PC-9 (cell line): ENCODE results near the gene NTNG2. TPM values are rescaled to one million over a fixed set of nuclear protein-coding genes. Genes with fewer than 3 reads are reported as not detected.

Experiments
- Bru-seq: library from RNA; stranded (reverse); fragments of 400-500 nt; gene quantifications from one replicate; lab custom pipeline; 2021; lab: Mats Ljungman, UMichigan
- BruChase-seq, 2 experiments: library from RNA; stranded (reverse); fragments of 400-500 nt; gene quantifications; one replicate each; lab custom pipeline; 2021; lab: Mats Ljungman, UMichigan
- BruUV-seq: library from RNA; stranded (reverse); fragments of 400-500 nt; replicated peaks from 2 replicates; lab custom pipeline; 2021; lab: Mats Ljungman, UMichigan
- CTCF ChIA-PET: fragments of 300-600 bp; sonication (Branson Sonifier 250); formaldehyde crosslinking; loops from one replicate; lab custom pipeline; 2022; ENCODE audit warnings: antibody characterized with exemption; lab: Charles Lee
- POLR2A ChIA-PET: fragments of 300-600 bp; sonication (Branson Sonifier 250); formaldehyde crosslinking; loops from one replicate; lab custom pipeline; 2022; ENCODE audit warnings: antibody characterized with exemption; ENCODE audit not compliant: unreplicated experiment; lab: Charles Lee
- DNase-seq, 2 experiments: peaks; one replicate each; pipeline versions ENCODE4 v3.0.0 to v3.0.0-alpha.2; 2015 to 2022; ENCODE audit warnings: mixed read lengths in 1 of 2
- H2AFZ ChIP-seq: fragments of 200-600 bp; sonication (generic); 2 replicates; pipeline ENCODE4 v1.8.1; 2017; ENCODE audit warnings: antibody characterized with exemption
- H3F3A ChIP-seq: fragments of 200-600 bp; sonication (generic); 2 replicates; pipeline ENCODE4 v1.8.1; 2017; ENCODE audit warnings: antibody characterized with exemption, mild to moderate bottlenecking, low read depth; ENCODE audit not compliant: insufficient read depth
- H3K27ac ChIP-seq: fragments of 200-600 bp; sonication (generic); 2 replicates; pipeline ENCODE4 v1.6.1; 2016; ENCODE audit warnings: mixed run types
- H3K27me3 ChIP-seq: fragments of 200-600 bp; sonication (generic); 2 replicates; pipeline ENCODE4 v1.6.1; 2016; ENCODE audit warnings: low read depth, mixed run types; ENCODE audit not compliant: insufficient read depth
- H3K36me3 ChIP-seq: fragments of 200-600 bp; sonication (generic); 2 replicates; pipeline ENCODE4 v1.6.1; 2016; ENCODE audit warnings: low read depth, mixed run types
- H3K4me1 ChIP-seq: fragments of 200-600 bp; sonication (generic); replicated peaks from 2 replicates; pipeline ENCODE4 v1.6.1; 2016; ENCODE audit warnings: mixed run types; ENCODE audit not compliant: insufficient read depth
- H3K4me2 ChIP-seq: fragments of 200-600 bp; sonication (generic); 2 replicates; pipeline ENCODE4 v1.6.1; 2017; ENCODE audit warnings: mixed run types
- H3K4me3 ChIP-seq: fragments of 200-600 bp; sonication (generic); 2 replicates; pipeline ENCODE4 v1.6.1; 2016; ENCODE audit warnings: mixed run types
- H3K79me2 ChIP-seq: fragments of 200-600 bp; sonication (generic); 2 replicates; pipeline ENCODE4 v1.6.1; 2017; ENCODE audit warnings: low read depth, mixed run types
- H3K9me2 ChIP-seq: fragments of 200-600 bp; sonication (generic); 2 replicates; pipeline ENCODE4 v1.8.1; 2017; ENCODE audit warnings: mild to moderate bottlenecking; ENCODE audit not compliant: insufficient read depth
- H3K9me3 ChIP-seq: fragments of 200-600 bp; sonication (generic); 2 replicates; pipeline ENCODE4 v1.8.1; 2016; ENCODE audit warnings: low read depth; ENCODE audit not compliant: insufficient read depth
- H4K20me1 ChIP-seq: fragments of 200-600 bp; sonication (generic); 2 replicates; pipeline ENCODE4 v1.8.1; 2017; ENCODE audit not compliant: insufficient read depth
- CTCF ChIP-seq: fragments of 200-600 bp; sonication (generic); conservative IDR thresholded peaks from 2 replicates; pipeline ENCODE4 v1.6.1; 2017; ENCODE audit warnings: mixed run types, antibody characterized with exemption, mild to moderate bottlenecking, moderate library complexity
- EZH2 ChIP-seq: fragments of 200-600 bp; sonication (generic); IDR thresholded peaks from 2 replicates; pipeline ENCODE4 v1.8.0; 2017; ENCODE audit warnings: antibody characterized with exemption, low read depth
- intact Hi-C: fragments of 100-400 bp; cut with micrococcal nuclease; formaldehyde crosslinking; loops from one replicate; pipeline ENCODE4 v1.10.0; 2022; ENCODE audit not compliant: unreplicated experiment
- long read RNA-seq: library from polyadenylated mRNA; stranded (forward); transcript quantifications from one replicate; pipeline ENCODE4 v2.0.0, GENCODE V29; 2022
- total RNA-seq: library from RNA; stranded (reverse); gene quantifications from 2 replicates; pipeline ENCODE4 v1.2.3, GENCODE V29; 2021

NTNG2 gene
- not detected in 2 replicates for total RNA-seq
- Bru-seq, nascent RNA = percentile 5 among the genes with signal in this experiment
- percentile 1 among the genes with signal in this experiment for BruChase-seq, experiment 1, labeled RNA remaining after a 2-hour chase
- percentile 7 among the genes with signal in this experiment for BruChase-seq, experiment 2, labeled RNA remaining after a 6-hour chase
- long read RNA-seq = 0 reads

- no peaks in the 10 kb centered on the region for H3K36me3 ChIP-seq
- no peaks in the 10 kb centered on the region for H3K9me3 ChIP-seq
- H3F3A ChIP-seq = no peaks in the 10 kb centered on the region
- CTCF ChIA-PET = no interaction called here
- no TSS peak for BruUV-seq
- POLR2A ChIA-PET = interaction anchor here (0.5 kb wide), 1 partner anchor 115 kb away, joined by 6 read pairs; no protein-coding TSS in a partner anchor
- no peak for TF ChIP-seq CTCF
- TF ChIP-seq EZH2 = no peak
- H2AFZ ChIP-seq = 0 out of 2 replicates have a peak within 1 kb of the TSS, but pooled peaks have one; percentile 66
- no peaks in the 10 kb centered on the region for H3K4me1 ChIP-seq
- peaks cover 90% of the 10 kb centered on the region for H3K27me3 ChIP-seq
- H3K4me2 ChIP-seq = peak within 1 kb of the TSS; percentile 86
- no peak within 1 kb of the TSS for H3K27ac ChIP-seq
- H3K79me2 ChIP-seq = no peaks in the 10 kb centered on the region
- intact Hi-C loops = no loop called here
- DNase-seq = no peak
- no peaks in the 10 kb centered on the region for H4K20me1 ChIP-seq
- H3K4me3 ChIP-seq = peak within 1 kb of the TSS; percentile 56
- no peaks in the 10 kb centered on the region for H3K9me2 ChIP-seq
Measured at GRCh38 chr9:132161743-132162184, at the start of gene NTNG2. TSS of gene NTNG2 (plus strand) at chr9:132162058. CDS start at chr9:132166832, 4,774 bp downstream.

- ChIA-PET POLR2A (no interaction called here), CTCF (no interaction called here)
- H3K79me2 ChIP-seq = no peaks in the 10 kb centered on the region
- no TSS peak for BruUV-seq
- peaks cover 8% of the 10 kb centered on the region; the same call in 1 of the 2 replicates for H4K20me1 ChIP-seq
- H3F3A ChIP-seq = no peaks in the 10 kb centered on the region
- intact Hi-C loops = no loop called here
- TF ChIP-seq EZH2 (no peak), CTCF (no peak)
- no peak overlapping the region for H3K27ac ChIP-seq
- H3K27me3 ChIP-seq = peaks cover 96% of the 10 kb centered on the region
- H3K4me3 ChIP-seq = no peak overlapping the region
- no peak overlapping the region for H3K4me2 ChIP-seq
- no peak overlapping the region for H2AFZ ChIP-seq
- H3K36me3 ChIP-seq = no peaks in the 10 kb centered on the region
- H3K9me2 ChIP-seq = no peaks in the 10 kb centered on the region
- DNase-seq = peak in 1 of 2 experiments; percentile 58
- no peaks in the 10 kb centered on the region for H3K9me3 ChIP-seq
- H3K4me1 ChIP-seq = no peaks in the 10 kb centered on the region
Measured at GRCh38 chr9:132114102-132114707, 47.7 kb upstream of the NTNG2 start.

- no TSS peak for BruUV-seq
- Histone ChIP-seq H3K9me2 (no peaks in the 10 kb centered on the region), H3K79me2 (no peaks in the 10 kb centered on the region), H3F3A (no peaks in the 10 kb centered on the region), H3K4me2 (no peak overlapping the region), H3K36me3 (no peaks in the 10 kb centered on the region), H3K27ac (no peak overlapping the region), H3K27me3 (peaks cover 95% of the 10 kb centered on the region), H3K4me1 (no peaks in the 10 kb centered on the region), H2AFZ (no peak overlapping the region), H3K4me3 (no peak overlapping the region), H4K20me1 (peaks cover under 1% of the 10 kb centered on the region; the same call in 1 of the 2 replicates), H3K9me3 (no peaks in the 10 kb centered on the region)
- CTCF ChIA-PET = no interaction called here
- POLR2A ChIA-PET = no interaction called here
- DNase-seq = no peak
- intact Hi-C loops = no loop called here
- no peak for TF ChIP-seq CTCF
Measured at GRCh38 chr9:132116583-132116982, 45.3 kb upstream of the NTNG2 start.
